Astrocyte (in vitro differentiated cells and primary cell): ENCODE results near the gene SPTBN5.

ENCODE experiments used
- EZH2 ChIP-seq: IDR thresholded peaks from 2 replicates; pipeline ENCODE4 v1.6.1; 2012; ENCODE audit warnings: mild to moderate bottlenecking, low read length, inconsistent platforms; ENCODE audit not compliant: insufficient read depth
- TF ChIP-seq, protein P1 (sequence below): IDR thresholded peaks from 2 replicates; pipeline ENCODE4 v1.5.1; 2011; ENCODE audit warnings: low read depth, mild to moderate bottlenecking, inconsistent platforms, low read length, moderate library complexity; ENCODE audit not compliant: insufficient read depth

DNA sequence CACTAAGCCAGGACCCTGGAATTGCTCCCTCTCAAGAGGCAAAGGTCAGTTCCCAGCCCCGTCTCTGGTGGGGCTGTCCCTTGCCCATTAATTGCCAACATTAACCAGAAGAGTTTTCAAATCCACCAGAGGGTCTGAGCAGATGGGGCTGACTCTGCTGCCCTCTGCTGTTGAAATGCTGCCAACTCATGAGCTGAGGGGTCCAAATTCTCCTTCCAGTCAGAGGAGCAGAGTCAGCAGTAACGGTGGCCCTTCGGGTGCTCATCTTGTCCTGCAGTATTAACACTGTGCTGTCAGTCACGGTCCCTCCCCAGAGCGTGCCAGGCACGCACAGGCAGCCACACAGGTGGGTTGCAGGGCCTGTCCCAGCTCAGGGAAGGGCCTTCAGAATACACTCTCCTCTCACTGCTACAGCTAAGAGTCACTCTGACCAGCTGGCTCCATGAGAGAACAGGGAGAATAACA, 10.7 kb upstream of the SPTBN5 start:
- TF ChIP-seq, protein P1, sequence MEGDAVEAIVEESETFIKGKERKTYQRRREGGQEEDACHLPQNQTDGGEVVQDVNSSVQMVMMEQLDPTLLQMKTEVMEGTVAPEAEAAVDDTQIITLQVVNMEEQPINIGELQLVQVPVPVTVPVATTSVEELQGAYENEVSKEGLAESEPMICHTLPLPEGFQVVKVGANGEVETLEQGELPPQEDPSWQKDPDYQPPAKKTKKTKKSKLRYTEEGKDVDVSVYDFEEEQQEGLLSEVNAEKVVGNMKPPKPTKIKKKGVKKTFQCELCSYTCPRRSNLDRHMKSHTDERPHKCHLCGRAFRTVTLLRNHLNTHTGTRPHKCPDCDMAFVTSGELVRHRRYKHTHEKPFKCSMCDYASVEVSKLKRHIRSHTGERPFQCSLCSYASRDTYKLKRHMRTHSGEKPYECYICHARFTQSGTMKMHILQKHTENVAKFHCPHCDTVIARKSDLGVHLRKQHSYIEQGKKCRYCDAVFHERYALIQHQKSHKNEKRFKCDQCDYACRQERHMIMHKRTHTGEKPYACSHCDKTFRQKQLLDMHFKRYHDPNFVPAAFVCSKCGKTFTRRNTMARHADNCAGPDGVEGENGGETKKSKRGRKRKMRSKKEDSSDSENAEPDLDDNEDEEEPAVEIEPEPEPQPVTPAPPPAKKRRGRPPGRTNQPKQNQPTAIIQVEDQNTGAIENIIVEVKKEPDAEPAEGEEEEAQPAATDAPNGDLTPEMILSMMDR, result peak; percentile 91
- TF ChIP-seq EZH2, result no peak
